Measurements from ENCODE around the gene KSR2. TPM values are rescaled to one million over a fixed set of nuclear protein-coding genes. Genes with fewer than 3 reads are reported as not detected.

KSR2 gene
- total and polyA plus RNA-seq, 2 of the 13 experiments (the other 11 are each of a cell fraction or from before 2014, with no cell fraction given) = 0.02 TPM; not detected in 1

DNA sequence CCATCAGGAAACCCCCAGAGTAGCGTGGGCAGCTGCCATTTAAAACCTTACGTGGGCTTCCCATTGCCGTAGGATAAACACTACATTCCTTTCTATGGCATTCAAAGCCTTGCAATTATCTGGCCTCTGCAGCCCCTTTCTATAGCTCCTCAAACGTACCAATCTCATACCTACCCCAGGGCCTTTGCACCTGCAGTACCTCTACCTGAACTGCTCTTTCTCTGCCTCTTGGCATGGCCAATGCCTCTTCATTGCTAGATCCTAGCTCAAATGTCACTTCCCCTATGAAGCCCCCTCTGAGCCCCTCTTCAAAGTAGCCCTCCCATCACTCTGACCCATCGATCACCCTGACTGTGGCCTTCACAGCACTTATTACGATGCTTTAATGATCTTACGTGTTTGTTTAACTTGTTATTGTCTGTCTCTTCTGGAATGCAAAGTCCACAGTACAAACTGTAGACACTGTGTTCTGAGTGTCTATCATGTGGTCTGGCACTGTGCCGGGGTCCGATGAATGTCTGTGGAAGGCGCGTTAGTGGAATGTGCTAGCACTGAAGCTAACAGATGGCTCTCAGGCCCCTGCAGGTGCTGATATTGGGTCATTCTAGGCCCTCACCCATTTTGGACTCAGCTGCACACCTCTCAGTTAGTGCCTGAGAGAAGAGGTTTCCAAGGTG lies 450.1 kb downstream of the KSR2 start (continued):
- TF ChIP-seq ZNF747 (CRISPR knock-in tag; IDR thresholded peaks at IDR 0.05; ENCODE audit: borderline replicate concordance) (no peak), FOSL1 (CRISPR knock-in tag; IDR thresholded peaks at IDR 0.05; ENCODE audit: borderline replicate concordance) (no peak), ZNF30 (CRISPR knock-in tag; IDR thresholded peaks at IDR 0.05) (no peak), ELF4 (CRISPR knock-in tag; IDR thresholded peaks at IDR 0.05; ENCODE audit: borderline replicate concordance) (no peak), NFKBIZ (CRISPR knock-in tag; IDR thresholded peaks at IDR 0.05) (no peak), PLRG1 (conservative IDR thresholded peaks at IDR 0.05) (no peak), KLF12 (CRISPR knock-in tag; IDR thresholded peaks at IDR 0.05; ENCODE audit: borderline replicate concordance) (no peak), MLLT10 (CRISPR knock-in tag; IDR thresholded peaks at IDR 0.05) (no peak), ZNF672 (CRISPR knock-in tag; IDR thresholded peaks at IDR 0.05) (no peak), NFIC (IDR thresholded peaks at IDR 0.05; ENCODE audit: low read length) (peak; percentile 68; the same call in 1 of the 2 replicates), ZC3H4 (CRISPR knock-in tag; IDR thresholded peaks at IDR 0.05; ENCODE audit: borderline replicate concordance) (no peak), SP2 (CRISPR knock-in tag; IDR thresholded peaks at IDR 0.05) (no peak), KMT2B (CRISPR knock-in tag; IDR thresholded peaks at IDR 0.05) (no peak), GABPB1 (CRISPR knock-in tag; IDR thresholded peaks at IDR 0.05) (no peak), ZNF781 (CRISPR knock-in tag; IDR thresholded peaks at IDR 0.05; ENCODE audit: borderline replicate concordance, not compliant biosample characterization) (no peak), NFATC3 (CRISPR knock-in tag; IDR thresholded peaks at IDR 0.05) (no peak), ZNF652 (CRISPR knock-in tag; IDR thresholded peaks at IDR 0.05; ENCODE audit: borderline replicate concordance, low read depth) (peak; percentile 82), MEIS1 (CRISPR knock-in tag; IDR thresholded peaks at IDR 0.05; ENCODE audit: borderline replicate concordance) (no peak), SIX1 (CRISPR knock-in tag; IDR thresholded peaks at IDR 0.05; ENCODE audit: borderline replicate concordance) (no peak), PHF21A (CRISPR knock-in tag; IDR thresholded peaks at IDR 0.05) (0 out of 2 replicates have a peak, but pooled peaks have one; percentile 36), GFI1 (CRISPR knock-in tag; IDR thresholded peaks at IDR 0.05; ENCODE audit: borderline replicate concordance) (0 out of 2 replicates have a peak, but pooled peaks have one; percentile 24), PHF5A (CRISPR knock-in tag; IDR thresholded peaks at IDR 0.05; ENCODE audit: low read depth, unreplicated experiment) (no peak)
- TF ChIP-seq, protein P1, sequence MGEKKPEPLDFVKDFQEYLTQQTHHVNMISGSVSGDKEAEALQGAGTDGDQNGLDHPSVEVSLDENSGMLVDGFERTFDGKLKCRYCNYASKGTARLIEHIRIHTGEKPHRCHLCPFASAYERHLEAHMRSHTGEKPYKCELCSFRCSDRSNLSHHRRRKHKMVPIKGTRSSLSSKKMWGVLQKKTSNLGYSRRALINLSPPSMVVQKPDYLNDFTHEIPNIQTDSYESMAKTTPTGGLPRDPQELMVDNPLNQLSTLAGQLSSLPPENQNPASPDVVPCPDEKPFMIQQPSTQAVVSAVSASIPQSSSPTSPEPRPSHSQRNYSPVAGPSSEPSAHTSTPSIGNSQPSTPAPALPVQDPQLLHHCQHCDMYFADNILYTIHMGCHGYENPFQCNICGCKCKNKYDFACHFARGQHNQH (CRISPR knock-in tag; IDR thresholded peaks at IDR 0.05) = peak; percentile 37; the same call in 1 of the 2 replicates
- TF ChIP-seq, protein P2, sequence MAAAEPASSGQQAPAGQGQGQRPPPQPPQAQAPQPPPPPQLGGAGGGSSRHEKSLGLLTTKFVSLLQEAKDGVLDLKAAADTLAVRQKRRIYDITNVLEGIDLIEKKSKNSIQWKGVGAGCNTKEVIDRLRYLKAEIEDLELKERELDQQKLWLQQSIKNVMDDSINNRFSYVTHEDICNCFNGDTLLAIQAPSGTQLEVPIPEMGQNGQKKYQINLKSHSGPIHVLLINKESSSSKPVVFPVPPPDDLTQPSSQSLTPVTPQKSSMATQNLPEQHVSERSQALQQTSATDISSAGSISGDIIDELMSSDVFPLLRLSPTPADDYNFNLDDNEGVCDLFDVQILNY (CRISPR knock-in tag; conservative IDR thresholded peaks at IDR 0.05) = no peak
- TF ChIP-seq, protein P3, sequence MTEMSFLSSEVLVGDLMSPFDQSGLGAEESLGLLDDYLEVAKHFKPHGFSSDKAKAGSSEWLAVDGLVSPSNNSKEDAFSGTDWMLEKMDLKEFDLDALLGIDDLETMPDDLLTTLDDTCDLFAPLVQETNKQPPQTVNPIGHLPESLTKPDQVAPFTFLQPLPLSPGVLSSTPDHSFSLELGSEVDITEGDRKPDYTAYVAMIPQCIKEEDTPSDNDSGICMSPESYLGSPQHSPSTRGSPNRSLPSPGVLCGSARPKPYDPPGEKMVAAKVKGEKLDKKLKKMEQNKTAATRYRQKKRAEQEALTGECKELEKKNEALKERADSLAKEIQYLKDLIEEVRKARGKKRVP (CRISPR knock-in tag; IDR thresholded peaks at IDR 0.05) = no peak
- TF ChIP-seq, protein P4, sequence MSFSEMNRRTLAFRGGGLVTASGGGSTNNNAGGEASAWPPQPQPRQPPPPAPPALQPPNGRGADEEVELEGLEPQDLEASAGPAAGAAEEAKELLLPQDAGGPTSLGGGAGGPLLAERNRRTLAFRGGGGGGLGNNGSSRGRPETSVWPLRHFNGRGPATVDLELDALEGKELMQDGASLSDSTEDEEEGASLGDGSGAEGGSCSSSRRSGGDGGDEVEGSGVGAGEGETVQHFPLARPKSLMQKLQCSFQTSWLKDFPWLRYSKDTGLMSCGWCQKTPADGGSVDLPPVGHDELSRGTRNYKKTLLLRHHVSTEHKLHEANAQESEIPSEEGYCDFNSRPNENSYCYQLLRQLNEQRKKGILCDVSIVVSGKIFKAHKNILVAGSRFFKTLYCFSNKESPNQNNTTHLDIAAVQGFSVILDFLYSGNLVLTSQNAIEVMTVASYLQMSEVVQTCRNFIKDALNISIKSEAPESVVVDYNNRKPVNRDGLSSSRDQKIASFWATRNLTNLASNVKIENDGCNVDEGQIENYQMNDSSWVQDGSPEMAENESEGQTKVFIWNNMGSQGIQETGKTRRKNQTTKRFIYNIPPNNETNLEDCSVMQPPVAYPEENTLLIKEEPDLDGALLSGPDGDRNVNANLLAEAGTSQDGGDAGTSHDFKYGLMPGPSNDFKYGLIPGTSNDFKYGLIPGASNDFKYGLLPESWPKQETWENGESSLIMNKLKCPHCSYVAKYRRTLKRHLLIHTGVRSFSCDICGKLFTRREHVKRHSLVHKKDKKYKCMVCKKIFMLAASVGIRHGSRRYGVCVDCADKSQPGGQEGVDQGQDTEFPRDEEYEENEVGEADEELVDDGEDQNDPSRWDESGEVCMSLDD (CRISPR knock-in tag; IDR thresholded peaks at IDR 0.05; ENCODE audit: borderline replicate concordance) = no peak

Measured in HepG2 (cell line).